GM21528 (cell line): ENCODE results near the gene AMER2.

ENCODE experiments used
- ATAC-seq: cut with Tn5 transposase; IDR thresholded peaks from one replicate; pipeline ENCODE4 v1.9.1; 2021; ENCODE audit warnings: mild to moderate bottlenecking, moderate library complexity; ENCODE audit not compliant: unreplicated experiment, low FRiP score

AMER2 gene

GRCh38 chr13:25157681-25158080 is 14.4 kb downstream of the AMER2 start:
- no peak for ATAC-seq

DNA sequence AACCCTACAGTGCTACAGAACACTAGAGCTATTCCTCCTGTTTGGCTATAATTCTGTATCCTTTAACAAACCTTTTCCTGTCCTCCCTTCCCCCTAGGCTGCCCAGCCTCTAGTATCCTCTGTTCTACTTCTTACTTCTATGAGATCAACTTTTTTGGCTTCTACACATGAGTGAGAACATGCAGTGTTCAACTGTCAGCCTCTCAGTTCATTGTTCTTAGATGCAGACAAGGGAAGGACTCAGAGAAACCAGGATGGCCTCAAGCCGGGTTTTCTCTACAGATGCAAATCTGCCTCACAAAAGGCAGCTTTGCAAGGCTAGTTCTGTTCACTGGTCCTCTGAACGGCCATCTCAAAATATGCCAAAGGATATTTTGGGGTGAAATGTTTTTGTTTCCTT is 18.4 kb downstream of the AMER2 start:
- ATAC-seq, result no peak

DNA sequence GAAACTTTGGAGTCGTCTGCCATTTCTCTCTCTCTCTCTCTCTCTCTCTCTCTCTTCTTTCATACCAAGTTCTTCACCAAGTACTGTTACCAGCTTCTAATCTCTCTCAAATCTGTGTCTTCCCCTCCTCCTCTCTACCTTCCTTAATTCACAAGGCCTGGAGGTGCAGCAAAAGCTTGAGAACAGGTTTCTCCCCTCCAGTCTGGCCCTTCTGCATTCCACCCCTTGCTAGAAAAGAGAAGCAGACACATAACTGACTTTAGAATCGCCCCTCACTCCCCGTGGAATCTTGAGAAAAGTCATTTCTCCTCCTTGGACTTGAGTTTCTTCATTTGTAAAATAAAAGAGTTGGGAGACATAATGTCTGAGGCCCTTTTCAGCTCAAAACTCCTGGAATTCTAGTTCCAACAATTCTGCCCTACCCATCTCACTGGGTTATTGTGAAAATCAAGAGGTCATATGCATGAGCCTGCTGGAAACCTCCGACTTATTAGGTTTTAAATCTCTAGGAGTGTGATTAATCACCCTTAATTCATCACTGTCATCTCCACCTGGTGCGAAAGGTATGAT is 20.4 kb downstream of the AMER2 start:
- no peak for ATAC-seq

- ATAC-seq, result no peak
Observed at GRCh38 chr13:25149711-25150110, 22.4 kb downstream of the AMER2 start.

- no peak for ATAC-seq
Observed at GRCh38 chr13:25148402-25148771, 23.7 kb downstream of the AMER2 start.

- ATAC-seq, result no peak
Observed at GRCh38 chr13:25147638-25148401, 24.3 kb downstream of the AMER2 start.

DNA sequence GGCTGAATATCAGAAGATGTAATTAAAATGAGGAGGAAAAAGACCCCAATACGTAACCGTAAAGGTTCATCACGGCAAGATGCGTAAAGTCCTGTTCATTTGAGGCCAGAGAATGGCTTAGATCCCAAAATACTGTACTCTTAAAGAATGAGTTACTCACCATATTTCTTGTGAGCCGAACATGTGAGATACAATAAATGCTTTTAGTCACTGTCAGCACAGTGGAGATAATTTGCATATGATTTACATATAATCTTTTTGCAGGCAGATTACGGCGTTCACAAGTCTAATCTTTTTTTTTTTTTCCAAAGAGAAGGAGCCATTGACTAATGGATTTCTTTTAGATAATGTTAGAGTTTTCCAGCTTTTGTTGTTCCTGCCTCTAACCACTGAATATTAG is 28.4 kb downstream of the AMER2 start:
- no peak for ATAC-seq

DNA sequence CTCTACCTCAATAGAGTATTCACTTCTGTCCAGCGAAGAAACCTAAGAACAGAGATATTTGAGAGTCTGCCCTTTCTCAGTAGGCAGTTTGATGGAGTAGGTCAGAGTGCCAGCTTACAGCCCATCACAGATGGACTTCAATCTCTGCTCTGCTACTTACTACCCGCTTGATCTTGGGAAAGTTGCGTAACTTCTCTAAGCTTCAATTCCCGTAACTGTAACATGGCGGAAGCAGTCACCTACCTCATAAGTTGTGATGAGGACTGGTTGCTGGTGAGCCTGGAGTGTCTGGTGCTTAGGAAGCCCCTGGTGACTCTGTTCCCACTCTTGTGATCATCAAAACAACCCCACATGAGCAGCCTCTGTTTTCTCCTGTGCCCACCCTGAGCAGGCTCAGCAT is 31.0 kb downstream of the AMER2 start:
- no peak for ATAC-seq

- no peak for ATAC-seq
Observed at GRCh38 chr13:25137788-25138115, 34.3 kb downstream of the AMER2 start.

DNA sequence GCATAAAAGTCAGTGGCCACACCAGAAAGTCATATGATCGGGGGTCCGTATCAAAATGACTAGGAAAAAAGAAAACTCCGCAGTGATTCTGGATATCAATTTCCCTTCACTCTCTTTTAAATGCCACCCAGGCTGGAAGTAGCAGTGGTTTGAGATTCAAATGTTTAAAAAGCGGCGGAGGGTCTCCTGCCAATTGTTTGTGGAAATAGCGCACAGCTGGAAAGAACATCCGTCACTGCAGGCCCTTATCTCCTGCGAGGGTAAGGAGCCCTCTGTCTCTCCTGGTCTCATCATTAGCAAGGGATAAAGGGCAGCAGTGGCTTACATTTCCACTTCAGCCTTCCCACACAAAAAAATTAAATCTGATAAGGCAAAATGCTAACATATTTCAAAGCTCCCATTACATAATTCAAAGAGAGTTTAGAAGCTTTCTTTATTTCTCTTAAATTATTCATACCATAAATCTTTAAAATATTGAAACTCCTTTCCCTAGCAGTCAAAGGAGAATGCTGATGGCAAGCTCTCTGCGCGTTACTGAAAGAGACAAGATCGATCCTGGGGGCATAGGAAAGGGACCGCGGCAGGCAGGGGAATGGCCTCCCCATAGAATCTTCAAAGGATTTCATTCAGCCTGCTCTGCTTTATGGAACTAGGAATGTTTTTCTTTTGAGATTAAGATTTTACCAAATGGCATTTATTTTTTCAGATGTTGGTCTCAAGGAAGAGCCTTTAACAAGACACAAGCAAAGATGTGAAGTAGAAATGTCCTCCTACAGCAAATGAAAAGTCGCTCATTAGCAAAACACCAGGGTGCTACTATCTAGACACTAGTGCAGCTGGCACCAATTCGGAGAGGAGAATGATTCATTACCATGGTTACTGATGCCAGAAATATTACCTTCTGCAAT is 35.0 kb downstream of the AMER2 start:
- no peak for ATAC-seq

DNA sequence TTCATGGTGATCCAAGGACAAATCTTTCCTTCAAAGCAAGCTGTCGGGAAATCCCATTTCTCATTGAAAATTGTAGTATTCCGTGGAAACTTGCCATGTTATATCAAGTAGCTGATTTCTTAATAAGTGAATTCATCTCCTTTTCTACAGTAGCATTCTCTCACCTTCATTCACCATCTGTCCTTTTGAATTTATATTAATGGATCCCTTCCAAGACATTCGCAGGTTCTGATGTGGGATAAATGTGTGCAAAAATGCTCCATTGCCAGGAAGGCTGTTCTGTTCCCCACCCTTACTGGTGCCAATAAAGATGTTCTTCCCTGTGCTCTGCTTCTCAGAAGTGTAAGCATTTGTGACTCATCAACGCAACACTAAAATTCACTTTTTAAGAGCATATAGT is 36.2 kb downstream of the AMER2 start:
- ATAC-seq, result no peak

DNA sequence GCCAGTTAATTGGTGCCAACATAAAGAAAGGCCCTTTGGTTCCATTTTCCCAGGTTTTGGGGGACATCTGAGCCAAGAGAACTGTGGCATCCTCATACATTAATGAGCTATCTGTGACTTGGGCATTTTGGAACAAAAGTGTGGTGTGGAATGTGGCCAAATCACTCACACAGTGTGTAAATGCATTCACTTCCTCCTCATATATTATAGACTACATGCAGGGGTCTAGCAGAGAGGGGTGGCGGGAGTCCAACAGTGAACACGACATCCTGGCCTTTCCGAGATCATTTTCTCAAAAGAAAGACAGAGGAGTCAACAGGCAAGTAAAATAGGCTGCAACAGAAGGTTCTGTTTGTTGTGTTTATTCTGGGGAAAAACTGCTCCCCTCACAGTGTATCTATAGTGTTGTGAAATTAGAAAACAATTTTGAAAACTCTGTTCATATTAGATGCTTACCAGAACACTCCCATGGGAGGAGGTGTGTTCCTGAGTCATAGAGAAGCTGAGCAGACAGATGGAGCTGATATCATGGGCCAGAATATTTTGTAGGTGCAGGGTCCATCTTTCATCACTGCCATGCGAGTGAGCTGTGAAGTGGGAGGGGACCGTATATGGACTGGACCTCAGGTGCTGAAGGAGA is 39.2 kb downstream of the AMER2 start:
- no peak for ATAC-seq

GRCh38 chr13:25131881-25132420 is 40.1 kb downstream of the AMER2 start:
- no peak for ATAC-seq

DNA sequence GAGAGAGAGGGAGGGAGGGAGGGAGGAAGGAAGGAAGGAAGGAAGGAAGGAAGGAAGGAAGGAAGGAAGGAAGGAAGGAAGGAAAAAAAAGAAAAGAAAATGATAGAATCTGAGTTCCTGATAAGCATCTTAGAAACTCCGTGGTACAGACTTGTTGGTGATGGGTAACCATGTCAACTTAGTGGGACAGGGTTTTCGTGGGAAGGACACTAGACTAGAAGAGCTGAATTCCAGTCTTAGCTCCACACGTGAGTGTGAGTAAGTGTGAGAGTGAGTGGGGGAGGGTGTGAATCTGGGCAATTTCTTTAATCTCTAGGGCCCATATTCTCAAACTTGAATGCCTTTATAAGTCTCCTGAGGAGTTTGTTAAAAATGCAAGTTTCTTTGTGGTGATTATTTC is 41.1 kb downstream of the AMER2 start:
- no peak for ATAC-seq

DNA sequence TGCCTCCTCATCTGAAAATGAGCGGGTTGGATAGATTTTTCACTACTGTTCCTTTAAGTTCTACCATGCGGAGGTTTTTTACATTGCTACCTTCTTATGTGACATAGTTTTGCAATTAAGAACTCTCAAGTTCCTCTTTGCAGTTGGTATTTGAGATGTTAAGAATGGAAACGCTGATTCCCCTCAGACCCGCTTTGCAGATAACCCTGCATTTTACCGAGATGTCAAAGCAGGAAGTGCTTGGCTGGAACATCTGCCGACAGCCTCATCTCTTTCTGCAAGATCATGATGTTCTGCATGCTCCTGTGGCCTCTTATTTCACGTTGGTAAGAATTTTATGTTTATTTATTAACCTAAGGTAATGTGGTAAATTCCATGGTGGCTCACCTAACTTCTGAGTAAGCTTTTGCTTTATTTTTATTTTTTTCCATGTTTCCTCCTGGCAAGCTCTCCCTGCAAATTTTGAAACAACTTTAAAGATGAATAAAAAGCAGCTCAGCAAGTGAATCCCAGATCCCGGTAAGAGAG is 53.6 kb downstream of the AMER2 start:
- no peak for ATAC-seq

DNA sequence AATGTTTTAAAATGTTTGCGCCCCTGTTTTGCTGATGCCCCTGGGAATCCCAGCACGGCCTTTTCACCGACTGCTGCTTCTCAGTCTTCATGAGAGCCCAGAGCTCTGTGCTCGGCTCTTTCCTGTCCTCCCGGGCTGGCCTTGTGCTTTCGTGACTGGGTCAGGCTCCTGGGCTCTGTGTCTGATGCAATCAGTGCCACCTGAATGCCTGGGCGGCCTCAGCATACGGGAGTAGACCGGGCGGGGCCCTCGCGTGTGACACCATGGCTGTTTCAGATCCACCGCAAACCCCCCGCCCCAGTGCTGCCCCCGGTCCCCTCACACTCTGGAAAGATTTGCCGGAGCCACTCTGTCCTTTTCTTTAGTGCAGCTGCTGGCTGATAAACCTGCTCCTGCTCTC is 54.8 kb downstream of the AMER2 start:
- no peak for ATAC-seq

GRCh38 chr13:25116044-25116443 is 56.0 kb downstream of the AMER2 start:
- no peak for ATAC-seq

GRCh38 chr13:25114220-25114619 is 57.9 kb downstream of the AMER2 start:
- ATAC-seq, result no peak

DNA sequence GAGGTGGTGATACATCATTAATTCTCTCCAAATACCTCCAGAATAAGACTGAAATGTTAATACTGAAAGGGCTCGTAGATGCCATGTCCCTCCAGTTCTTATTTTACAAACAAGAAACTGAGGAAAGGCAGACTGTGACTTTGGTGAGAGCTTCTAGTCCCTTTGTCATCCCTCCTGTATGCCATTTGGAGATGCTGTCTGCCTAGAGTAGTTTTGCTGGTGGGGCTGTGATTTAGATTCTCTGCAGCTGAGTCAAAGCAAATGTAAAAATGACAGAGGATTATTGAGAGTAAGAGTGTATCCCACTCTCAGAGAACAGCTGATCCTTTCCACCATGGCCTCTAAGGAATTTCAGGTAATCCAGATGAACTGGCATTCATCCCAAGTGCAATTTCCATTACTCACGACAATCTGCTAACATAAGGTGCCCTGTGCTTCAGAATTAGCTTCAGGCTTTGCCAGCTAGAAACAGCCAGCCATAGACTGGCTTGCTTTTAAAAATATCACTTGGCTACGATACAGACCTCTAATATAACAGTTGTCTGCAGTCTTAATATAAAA is 59.3 kb downstream of the AMER2 start:
- ATAC-seq, result no peak
